ENCODE measurements around the gene ABHD1.
"Not testable (repeated sequence)": the region's sequence is repeated elsewhere in the genome, so short reads cannot be mapped to it uniquely, and the experiment has no call there.

Gene ABHD1

GRCh38 chr2:27123302-27124150, at the start of gene ABHD1:
TSS of gene ABHD1 (plus strand) at chr2:27123815. CDS start at chr2:27123949, 134 bp downstream.
- DNase-seq = no peak

GRCh38 chr2:27074738-27075565, 48.7 kb upstream of the ABHD1 start:
- no peak for DNase-seq

- DNase-seq = not testable (repeated sequence)
Observed at GRCh38 chr2:27075566-27075871, 48.1 kb upstream of the ABHD1 start.

- no peak for DNase-seq
Observed at GRCh38 chr2:27076323-27076722, 47.3 kb upstream of the ABHD1 start.

GRCh38 chr2:27077231-27077630, 46.4 kb upstream of the ABHD1 start:
- DNase-seq = no peak

GRCh38 chr2:27078267-27079194, 45.1 kb upstream of the ABHD1 start, which contains the start of gene EMILIN1:
TSS of gene EMILIN1 (plus strand) at chr2:27078615. CDS start at chr2:27079066, 451 bp downstream.
- DNase-seq = no peak

- no peak for DNase-seq
Observed at GRCh38 chr2:27079233-27080139, 44.1 kb upstream of the ABHD1 start.

- no peak for DNase-seq
Observed at GRCh38 chr2:27080140-27080469, 43.5 kb upstream of the ABHD1 start.

- DNase-seq = no peak
Observed at GRCh38 chr2:27080603-27080936, 43.0 kb upstream of the ABHD1 start.

- no peak for DNase-seq
Observed at GRCh38 chr2:27081984-27082772, 41.4 kb upstream of the ABHD1 start.

GRCh38 chr2:27082773-27083409, 40.7 kb upstream of the ABHD1 start:
- no peak for DNase-seq

GRCh38 chr2:27083410-27084296, 40.0 kb upstream of the ABHD1 start:
- DNase-seq = no peak

GRCh38 chr2:27084297-27085061, 39.1 kb upstream of the ABHD1 start:
- no peak for DNase-seq

- DNase-seq = no peak
Observed at GRCh38 chr2:27085062-27085672, 38.4 kb upstream of the ABHD1 start.

GRCh38 chr2:27085673-27086089, 37.9 kb upstream of the ABHD1 start:
- DNase-seq = peak; percentile 12

- DNase-seq = peak; percentile 84
Observed at GRCh38 chr2:27086090-27086723, 37.4 kb upstream of the ABHD1 start.

GRCh38 chr2:27086724-27087593, 36.7 kb upstream of the ABHD1 start, which contains the start of gene KHK:
TSS of gene KHK (plus strand) at chr2:27086772. CDS start at chr2:27087260, 488 bp downstream.
- peak; percentile 66 for DNase-seq
